Uterus (tissue), 4 donors: ENCODE results near the gene NRL. TPM values are rescaled to one million over a fixed set of nuclear protein-coding genes. Genes with fewer than 3 reads are reported as not detected.

Source experiments
- DNase-seq, 2 donors: peaks; one replicate each; pipeline ENCODE4 v3.0.0-alpha.2; 2019 to 2020
- H3K27ac ChIP-seq, 2 donors: fragments of 200-600 bp; sonication (generic); 1 replicate in 1 of 2; 2 replicates in 1 of 2; pipeline ENCODE4 v1.5.1; 2016 to 2018
- H3K27me3 ChIP-seq, 2 donors: fragments of 200-600 bp; sonication (generic); one replicate each; pipeline ENCODE4 v1.5.1; 2018 to 2019; ENCODE audit warnings: control low read depth in 1 of 2
- H3K36me3 ChIP-seq, 2 donors: fragments of 200-600 bp; sonication (generic); one replicate each; pipeline ENCODE4 v1.5.1; 2019; ENCODE audit warnings: control low read depth in 1 of 2
- H3K4me1 ChIP-seq, 2 donors: fragments of 200-600 bp; sonication (generic); one replicate each; pipeline ENCODE4 v1.5.1; 2018 to 2019; ENCODE audit warnings: control low read depth in 1 of 2
- H3K4me3 ChIP-seq, 2 donors: fragments of 200-600 bp; sonication (generic); 1 replicate in 1 of 2; 2 replicates in 1 of 2; pipeline ENCODE4 v1.5.1; 2018 to 2019; ENCODE audit warnings: mild to moderate bottlenecking in 1 of 2
- H3K9me3 ChIP-seq, 2 donors: fragments of 200-600 bp; sonication (generic); one replicate each; pipeline ENCODE4 v1.5.1; 2019; ENCODE audit warnings: control low read depth in 1 of 2
- CTCF ChIP-seq, 4 experiments: fragments of 200-600 bp in 2 of 4; fragments of 450-650 bp in 2 of 4; sonication (generic) in 2 of 4; IDR thresholded peaks; one replicate each; pipeline ENCODE4 v1.5.1; 2016 to 2019; ENCODE audit warnings: antibody characterized with exemption in 4 of 4, mild to moderate bottlenecking in 2 of 4, moderate library complexity in 1 of 4
- POLR2A ChIP-seq, 2 donors: fragments of 450-650 bp; IDR thresholded peaks; one replicate each; pipeline ENCODE4 v1.6.1; 2016; ENCODE audit warnings: antibody characterized with exemption in 2 of 2, mild to moderate bottlenecking in 1 of 2, moderate library complexity in 1 of 2
- intact Hi-C: fragments of 100-400 bp; cut with DNase I; formaldehyde crosslinking; loops from one replicate; pipeline ENCODE4 v1.15.1; 2023; ENCODE audit warnings: low total_unique reads
- total RNA-seq, 4 donors: library from RNA; depleted of rRNA in 3 of 4; stranded (reverse); fragments of >200 nt in 3 of 4; gene quantifications; one replicate each; pipeline versions ENCODE4 v1.1.0 to v1.2.4, GENCODE V29; 2014 to 2023
- donor health status: DM: yes; HTN: yes; CAD: no.

Gene NRL
- total RNA-seq, 4 donors from 2014 or later, result 1.2 to 1.8 (median 1.3) TPM; not detected in 1

GRCh38 chr14:24095271-24096068 is 19.3 kb downstream of the NRL start:
- DNase-seq, result peak; percentile 32 to 43
- Histone ChIP-seq H3K36me3 (no peaks in the 10 kb centered on the region), H3K27ac (peak overlapping the region; percentile 84 to 93), H3K4me3 (peak overlapping the region; percentile 71 to 84), H3K4me1 (peaks cover 0 to 8% of the 10 kb centered on the region in 2 donors), H3K9me3 (no peaks in the 10 kb centered on the region), H3K27me3 (no peaks in the 10 kb centered on the region)
- TF ChIP-seq CTCF (IDR thresholded peaks at IDR 0.05) (no peak), POLR2A (IDR thresholded peaks at IDR 0.05) (no peak)
- intact Hi-C loops, result no loop called here

DNA sequence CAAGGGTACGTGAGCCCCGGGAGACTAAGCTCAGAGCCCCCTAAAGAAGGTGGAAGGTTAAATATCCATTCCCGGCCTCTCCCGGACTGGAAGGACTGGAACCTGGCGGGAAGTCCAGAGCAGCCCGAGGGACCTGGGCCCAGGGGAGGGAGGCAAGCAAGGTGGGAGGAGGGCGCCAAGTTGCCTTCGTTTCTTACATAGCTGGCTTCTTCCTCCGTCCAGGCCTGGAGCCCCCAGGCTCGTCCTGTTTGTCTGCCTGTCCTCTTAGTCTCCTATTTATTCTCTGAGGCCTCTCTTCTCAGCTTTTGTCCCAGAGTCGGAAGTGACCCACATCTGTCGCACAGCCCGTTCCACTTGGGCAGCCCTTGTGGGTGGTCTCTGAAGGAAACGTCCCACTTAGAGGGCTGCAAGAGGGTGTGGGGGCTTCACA is 19.9 kb downstream of the NRL start:
- DNase-seq, result no peak
- Histone ChIP-seq H3K36me3 (no peaks in the 10 kb centered on the region), H3K27ac (peak overlapping the region; percentile 84 to 93), H3K27me3 (no peaks in the 10 kb centered on the region), H3K9me3 (no peaks in the 10 kb centered on the region), H3K4me1 (peaks cover 0 to 8% of the 10 kb centered on the region in 2 donors), H3K4me3 (peak overlapping the region; percentile 71 to 84)
- TF ChIP-seq CTCF (IDR thresholded peaks at IDR 0.05) (no peak), POLR2A (IDR thresholded peaks at IDR 0.05) (no peak)
- intact Hi-C loops, result loop anchor here (5.0 kb wide), 1 partner anchor 38 kb away; no protein-coding TSS in a partner anchor

GRCh38 chr14:24093901-24094840 is 20.6 kb downstream of the NRL start, which contains the start of gene PCK2:
Gene PCK2 (plus strand): TSS chr14:24094311. CDS start chr14:24094406, 95 bp downstream.
- intact Hi-C loops, result loop anchor here (5.0 kb wide), 1 partner anchor 37 kb away; no protein-coding TSS in a partner anchor
- Histone ChIP-seq H3K4me3 (peak within 1 kb of the TSS; percentile 71 to 84), H3K36me3 (no peaks in the 10 kb centered on the region), H3K4me1 (peaks cover 0 to 8% of the 10 kb centered on the region in 2 donors), H3K27ac (peak within 1 kb of the TSS; percentile 84 to 93), H3K9me3 (no peaks in the 10 kb centered on the region), H3K27me3 (no peaks in the 10 kb centered on the region)
- TF ChIP-seq CTCF (IDR thresholded peaks at IDR 0.05) (peak in 1 of 4 experiments; percentile 17), POLR2A (IDR thresholded peaks at IDR 0.05) (peak in 1 of 2 donors; percentile 61)
- DNase-seq, result peak; percentile 88 to 93

DNA sequence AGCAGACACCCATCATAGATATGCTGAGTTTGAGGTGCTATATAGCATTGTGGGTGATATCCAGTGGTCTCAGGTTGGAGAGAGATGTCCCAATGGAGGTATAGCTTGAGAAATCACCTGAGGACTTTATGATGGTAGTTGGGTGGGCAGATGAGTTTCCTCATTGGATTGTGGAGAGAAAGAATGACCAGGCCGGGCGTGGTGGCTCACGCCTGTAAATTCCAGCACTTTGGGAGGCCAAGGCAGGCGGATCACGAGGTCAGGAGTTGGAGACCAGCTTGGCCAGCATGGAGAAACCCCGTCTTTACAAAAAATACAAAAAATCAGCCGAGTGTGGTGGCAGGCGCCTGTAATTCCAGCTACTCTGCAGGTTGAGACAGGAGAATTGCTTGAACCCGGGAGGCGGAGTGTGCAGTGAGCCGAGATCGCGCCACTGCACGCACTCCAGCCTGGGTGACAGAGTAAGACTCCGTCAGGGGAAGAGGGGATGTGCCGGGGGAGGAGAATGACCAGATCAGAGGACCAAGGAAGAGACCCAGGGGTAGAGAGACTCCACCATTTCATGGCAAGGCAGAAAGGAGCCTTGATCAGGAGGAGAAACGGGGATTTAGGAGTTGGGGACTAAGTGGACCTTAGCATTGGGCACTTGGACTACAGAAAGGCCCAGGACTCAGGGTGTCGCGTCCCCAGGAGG is 21.4 kb downstream of the NRL start:
- peak overlapping the region; percentile 71 to 84 for H3K4me3 ChIP-seq
- intact Hi-C loops, result loop anchor here (5.0 kb wide), 1 partner anchor 36 kb away; no protein-coding TSS in a partner anchor
- no peak for DNase-seq
- H3K27ac ChIP-seq, result peak overlapping the region; percentile 84 to 93
- H3K27me3 ChIP-seq, result no peaks in the 10 kb centered on the region
- H3K36me3 ChIP-seq, result no peaks in the 10 kb centered on the region
- H3K4me1 ChIP-seq, result peaks cover 0 to 8% of the 10 kb centered on the region in 2 donors
- TF ChIP-seq CTCF (IDR thresholded peaks at IDR 0.05) (no peak), POLR2A (IDR thresholded peaks at IDR 0.05) (no peak)
- H3K9me3 ChIP-seq, result no peaks in the 10 kb centered on the region
